Measurements from ENCODE around the gene LST1. TPM values are rescaled to one million over a fixed set of nuclear protein-coding genes. Genes with fewer than 3 reads are reported as not detected.

The LST1 gene
- 63.0 and 66.6 TPM in 2 replicates for total RNA-seq

- peak within 1 kb of the TSS; percentile 95 for H3K27ac Mint-ChIP-seq
- H3K4me1 Mint-ChIP-seq (ENCODE audit: low read depth), result peaks cover 67% of the 10 kb centered on the region
Measured at GRCh38 chr6:31586008-31586407, at the start of gene LST1. TSS of gene LST1 (plus strand) at chr6:31586277. CDS start at chr6:31587300, 1,023 bp downstream.

GRCh38 chr6:31538805-31539400, 47.2 kb upstream of the LST1 start:
- Mint-ChIP-seq H3K4me3 (peak overlapping the region; percentile 100), H3K27ac (peak overlapping the region; percentile 31), H3K27me3 (ENCODE audit: insufficient read depth) (no peaks in the 10 kb centered on the region), H3K4me1 (ENCODE audit: low read depth) (peaks cover 41% of the 10 kb centered on the region), H3K36me3 (ENCODE audit: low read depth) (peaks cover 65% of the 10 kb centered on the region), H3K9me3 (no peaks in the 10 kb centered on the region)
- DNase-seq (ENCODE audit: low spot score), result no peak
- intact Hi-C loops (cut with micrococcal nuclease), result no loop called here

More at GRCh38 chr6:31586008-31586407, at the start of gene LST1:
- peak within 1 kb of the TSS; percentile 87 for H3K4me3 Mint-ChIP-seq
- no peaks in the 10 kb centered on the region for H3K9me3 Mint-ChIP-seq
- no peak for DNase-seq (ENCODE audit: low spot score)
- H3K36me3 Mint-ChIP-seq (ENCODE audit: low read depth), result peaks cover 38% of the 10 kb centered on the region
- intact Hi-C loops (cut with micrococcal nuclease), result no loop called here
- H3K27me3 Mint-ChIP-seq (ENCODE audit: insufficient read depth), result no peaks in the 10 kb centered on the region

GRCh38 chr6:31540640-31541039, 45.4 kb upstream of the LST1 start:
- Mint-ChIP-seq H3K36me3 (ENCODE audit: low read depth) (peaks cover 48% of the 10 kb centered on the region), H3K4me1 (ENCODE audit: low read depth) (peaks cover 41% of the 10 kb centered on the region), H3K27ac (peak overlapping the region; percentile 97), H3K4me3 (peak overlapping the region; percentile 100), H3K9me3 (no peaks in the 10 kb centered on the region), H3K27me3 (ENCODE audit: insufficient read depth) (peaks cover 2% of the 10 kb centered on the region)
- intact Hi-C loops (cut with micrococcal nuclease), result loop anchor here (1.0 to 10.0 kb wide), 4 partner anchors 46 to 414 kb away; partner anchors contain the start of genes CCHCR1, NELFE, SKIC2 and TCF19
- no peak for DNase-seq (ENCODE audit: low spot score)

- Mint-ChIP-seq H3K9me3 (no peaks in the 10 kb centered on the region), H3K4me1 (ENCODE audit: low read depth) (peaks cover 41% of the 10 kb centered on the region), H3K27me3 (ENCODE audit: insufficient read depth) (peaks cover 3% of the 10 kb centered on the region), H3K27ac (peak overlapping the region; percentile 97), H3K36me3 (ENCODE audit: low read depth) (peaks cover 43% of the 10 kb centered on the region), H3K4me3 (peak overlapping the region; percentile 100)
- intact Hi-C loops (cut with micrococcal nuclease), result loop anchor here (1.0 to 10.0 kb wide), 4 partner anchors 47 to 414 kb away; partner anchors contain the start of genes CCHCR1, NELFE, SKIC2 and TCF19
- DNase-seq (ENCODE audit: low spot score), result peak; percentile 54
Measured at GRCh38 chr6:31541059-31541657, 44.9 kb upstream of the LST1 start.

- intact Hi-C loops (cut with micrococcal nuclease), result loop anchor here (1.0 to 10.0 kb wide), 7 partner anchors 38 to 413 kb away; partner anchors contain the start of genes BAG6, CCHCR1, NELFE and PRRC2A
- peak; percentile 92 for DNase-seq (ENCODE audit: low spot score)
Measured at GRCh38 chr6:31541658-31542521, 44.2 kb upstream of the LST1 start, which contains the start of gene DDX39B. TSS of gene DDX39B (minus strand) at chr6:31542003. CDS start at chr6:31540532, 1,471 bp downstream.

GRCh38 chr6:31543639-31544038, 42.4 kb upstream of the LST1 start:
- Mint-ChIP-seq H3K27me3 (ENCODE audit: insufficient read depth) (peaks cover 3% of the 10 kb centered on the region), H3K4me1 (ENCODE audit: low read depth) (peaks cover 43% of the 10 kb centered on the region), H3K4me3 (no peak overlapping the region), H3K27ac (no peak overlapping the region), H3K9me3 (no peaks in the 10 kb centered on the region), H3K36me3 (ENCODE audit: low read depth) (peaks cover 27% of the 10 kb centered on the region)
- intact Hi-C loops (cut with micrococcal nuclease), result loop anchor here (5.0 to 10.0 kb wide), 2 partner anchors 386 to 411 kb away; partner anchors contain the start of genes CCHCR1, NELFE, SKIC2 and TCF19
- no peak for DNase-seq (ENCODE audit: low spot score)

More at GRCh38 chr6:31541658-31542521, 44.2 kb upstream of the LST1 start, which contains the start of gene DDX39B:
- Mint-ChIP-seq H3K27me3 (ENCODE audit: insufficient read depth) (peaks cover 3% of the 10 kb centered on the region), H3K4me3 (peak within 1 kb of the TSS; percentile 100), H3K27ac (peak within 1 kb of the TSS; percentile 97), H3K36me3 (ENCODE audit: low read depth) (peaks cover 36% of the 10 kb centered on the region), H3K9me3 (no peaks in the 10 kb centered on the region), H3K4me1 (ENCODE audit: low read depth) (peaks cover 41% of the 10 kb centered on the region)

GRCh38 chr6:31544676-31545075, 41.4 kb upstream of the LST1 start:
- peaks cover 16% of the 10 kb centered on the region for H3K36me3 Mint-ChIP-seq (ENCODE audit: low read depth)
- intact Hi-C loops (cut with micrococcal nuclease), result loop anchor here (5.0 to 10.0 kb wide), 2 partner anchors 387 to 410 kb away; partner anchors contain the start of genes CCHCR1, NELFE, SKIC2 and TCF19
- H3K4me3 Mint-ChIP-seq, result no peak overlapping the region
- H3K27me3 Mint-ChIP-seq (ENCODE audit: insufficient read depth), result peaks cover 3% of the 10 kb centered on the region
- H3K27ac Mint-ChIP-seq, result no peak overlapping the region
- H3K4me1 Mint-ChIP-seq (ENCODE audit: low read depth), result peaks cover 39% of the 10 kb centered on the region
- H3K9me3 Mint-ChIP-seq, result no peaks in the 10 kb centered on the region
- no peak for DNase-seq (ENCODE audit: low spot score)

GRCh38 chr6:31545291-31545690, 40.8 kb upstream of the LST1 start:
- peaks cover 33% of the 10 kb centered on the region for H3K4me1 Mint-ChIP-seq (ENCODE audit: low read depth)
- H3K36me3 Mint-ChIP-seq (ENCODE audit: low read depth), result peaks cover 13% of the 10 kb centered on the region
- intact Hi-C loops (cut with micrococcal nuclease), result loop anchor here (10.0 kb wide), 1 partner anchor 410 kb away; the partner anchor contains the start of genes NELFE and SKIC2
- H3K27me3 Mint-ChIP-seq (ENCODE audit: insufficient read depth), result peaks cover 3% of the 10 kb centered on the region
- H3K27ac Mint-ChIP-seq, result no peak overlapping the region
- DNase-seq (ENCODE audit: low spot score), result no peak
- H3K9me3 Mint-ChIP-seq, result no peaks in the 10 kb centered on the region
- no peak overlapping the region for H3K4me3 Mint-ChIP-seq

- intact Hi-C loops (cut with micrococcal nuclease), result loop anchor here (1.0 to 10.0 kb wide), 5 partner anchors 52 to 408 kb away; partner anchors contain the start of genes EHMT2, NELFE and SKIC2
Measured at GRCh38 chr6:31546339-31546957, 39.6 kb upstream of the LST1 start, which contains the start of gene ATP6V1G2. TSS of gene ATP6V1G2 (minus strand) at chr6:31546608. CDS start at chr6:31546559, 49 bp downstream.

GRCh38 chr6:31546958-31547726, 38.9 kb upstream of the LST1 start, which contains the start of gene NFKBIL1:
TSS of gene NFKBIL1 (plus strand) at chr6:31547608. CDS start at chr6:31547695, 87 bp downstream.
- H3K36me3 Mint-ChIP-seq (ENCODE audit: low read depth), result peaks cover 8% of the 10 kb centered on the region
- H3K4me1 Mint-ChIP-seq (ENCODE audit: low read depth), result peaks cover 36% of the 10 kb centered on the region

More at GRCh38 chr6:31546339-31546957, 39.6 kb upstream of the LST1 start, which contains the start of gene ATP6V1G2:
- Mint-ChIP-seq H3K4me1 (ENCODE audit: low read depth) (peaks cover 32% of the 10 kb centered on the region), H3K4me3 (peak within 1 kb of the TSS; percentile 87), H3K36me3 (ENCODE audit: low read depth) (peaks cover 7% of the 10 kb centered on the region), H3K27ac (peak within 1 kb of the TSS; percentile 82), H3K27me3 (ENCODE audit: insufficient read depth) (peaks cover 3% of the 10 kb centered on the region), H3K9me3 (no peaks in the 10 kb centered on the region)
- peak; percentile 87 for DNase-seq (ENCODE audit: low spot score)

More at GRCh38 chr6:31546958-31547726, 38.9 kb upstream of the LST1 start, which contains the start of gene NFKBIL1:
- Mint-ChIP-seq H3K27ac (peak within 1 kb of the TSS; percentile 82), H3K27me3 (ENCODE audit: insufficient read depth) (peaks cover 3% of the 10 kb centered on the region), H3K9me3 (no peaks in the 10 kb centered on the region), H3K4me3 (peak within 1 kb of the TSS; percentile 87)
- intact Hi-C loops (cut with micrococcal nuclease), result loop anchor here (1.0 to 10.0 kb wide), 13 partner anchors 11 to 648 kb away; partner anchors contain the start of genes ABHD16A, BAG6, EHMT2 and NELFE
- DNase-seq (ENCODE audit: low spot score), result peak; percentile 88

Data from activated T-helper 1 cell treated with anti-CD3 and anti-CD28 coated beads, Interleukin-12 subunit alpha, Interleukin-12 subunit beta, Interleukin-2, Interleukin-4 antibody, amounts not matched to agents 30 ng/mL and 10 ng/mL and 1 ng/mL, durations not matched to agents 14 hours and 24 hours and 36 hours (primary cell).